Body of pancreas (tissue), 4 donors: ENCODE data around the gene ZNF519. TPM values are rescaled to one million over a fixed set of nuclear protein-coding genes. Genes with fewer than 3 reads are reported as not detected.

Experiments
- ATAC-seq: fragments of 150-250 bp; one replicate; pipeline ENCODE4 v1.9.1; 2016
- DNase-seq, 4 donors: peaks; one replicate each; pipeline ENCODE4 v3.0.0-alpha.2; 2019
- H3K27ac ChIP-seq, 4 donors: fragments of 200-600 bp; sonication (generic); 1 replicate in 3 of 4; 2 replicates in 1 of 4; pipeline versions ENCODE4 v1.5.1 to v1.6.1; 2016 to 2019; ENCODE audit warnings: mild to moderate bottlenecking in 1 of 4, mixed read lengths in 1 of 4, moderate library complexity in 1 of 4
- H3K27me3 ChIP-seq, 2 donors: fragments of 200-600 bp; sonication (generic); one replicate each; pipeline ENCODE4 v1.6.0; 2016; ENCODE audit warnings: mild to moderate bottlenecking in 1 of 2
- H3K36me3 ChIP-seq, 2 donors: fragments of 200-600 bp; sonication (generic); replicated peaks in 1 of 2; 2 replicates each; pipeline ENCODE4 v1.5.1; 2016; ENCODE audit warnings: low read depth in 2 of 2; ENCODE audit not compliant: insufficient read depth in 1 of 2
- H3K4me1 ChIP-seq: fragments of 200-600 bp; sonication (generic); one replicate; pipeline ENCODE4 v1.6.0; 2016
- H3K4me3 ChIP-seq, 2 donors: fragments of 200-600 bp; sonication (generic); 1 replicate in 1 of 2; 2 replicates in 1 of 2; pipeline ENCODE4 v1.5.1; 2016 to 2019
- H3K9me3 ChIP-seq, 3 donors: fragments of 200-600 bp; sonication (generic); 1 replicate in 2 of 3; 2 replicates in 1 of 3; pipeline ENCODE4 v1.5.1; 2016
- POLR2A ChIP-seq, 3 donors: fragments of 450-650 bp; IDR thresholded peaks; one replicate each; pipeline ENCODE4 v1.6.1; 2016; ENCODE audit warnings: antibody characterized with exemption in 3 of 3, mild to moderate bottlenecking in 2 of 3
- WGBS, 2 donors: methylation state at CpG; one replicate each; pipeline ENCODE4 v1.1.5; 2017; 5-methylcytosine and 5-hydroxymethylcytosine counted together
- intact Hi-C: fragments of 100-400 bp; cut with DNase I; formaldehyde crosslinking; loops from one replicate; pipeline ENCODE4 v1.15.1; 2023
- total RNA-seq, 2 donors: library from RNA; depleted of rRNA; stranded (reverse); fragments of >200 nt; gene quantifications; one replicate each; pipeline ENCODE4 v1.1.0, GENCODE V29; 2016
- TF ChIP-seq, protein P1 (sequence below), 7 experiments: fragments of 450-650 bp in 4 of 7; fragments of 200-600 bp in 3 of 7; sonication (generic) in 3 of 7; IDR thresholded peaks; one replicate each; pipeline ENCODE4 v1.5.1; 2016 to 2019; ENCODE audit warnings: antibody characterized with exemption in 7 of 7

The ZNF519 gene
- total RNA-seq, 2 donors from 2014 or later = 3.9 to 14.5 TPM

DNA sequence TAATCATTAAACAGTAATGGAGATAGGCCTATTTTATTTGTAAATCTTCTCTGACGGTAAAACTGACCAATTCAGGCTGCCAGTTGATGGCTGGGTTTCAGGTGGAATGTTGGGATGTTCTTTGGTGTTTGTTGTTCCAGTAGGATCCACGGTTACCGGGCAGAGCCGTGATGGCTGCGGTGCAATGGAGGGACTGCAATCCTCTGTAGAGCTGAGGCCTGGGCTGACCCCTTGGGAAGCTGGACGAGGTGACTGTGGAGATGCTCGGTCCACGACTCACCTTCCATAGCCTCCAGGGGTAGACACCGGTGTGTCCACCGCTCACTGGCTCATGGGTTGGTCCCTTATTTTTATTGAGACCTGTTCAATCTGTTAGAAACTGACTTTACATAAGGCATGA lies 42.5 kb downstream of the ZNF519 start:
- ATAC-seq (no peak), DNase-seq (no peak)
- Histone ChIP-seq H3K4me3 (no peak overlapping the region), H3K4me1 (no peaks in the 10 kb centered on the region), H3K9me3 (no peaks in the 10 kb centered on the region), H3K27ac (no peak overlapping the region), H3K36me3 (no peaks in the 10 kb centered on the region), H3K27me3 (no peaks in the 10 kb centered on the region)
- 78 to 80% methylated on average over 10 of the region's 10 CpGs for whole genome bisulfite sequencing, 2 donors
- intact Hi-C loops = loop anchor here (10.0 kb wide), 1 partner anchor 265 kb away; the partner anchor contains the start of gene MC5R
- no peak for TF ChIP-seq POLR2A (IDR thresholded peaks at IDR 0.05)
- TF ChIP-seq, protein P1, sequence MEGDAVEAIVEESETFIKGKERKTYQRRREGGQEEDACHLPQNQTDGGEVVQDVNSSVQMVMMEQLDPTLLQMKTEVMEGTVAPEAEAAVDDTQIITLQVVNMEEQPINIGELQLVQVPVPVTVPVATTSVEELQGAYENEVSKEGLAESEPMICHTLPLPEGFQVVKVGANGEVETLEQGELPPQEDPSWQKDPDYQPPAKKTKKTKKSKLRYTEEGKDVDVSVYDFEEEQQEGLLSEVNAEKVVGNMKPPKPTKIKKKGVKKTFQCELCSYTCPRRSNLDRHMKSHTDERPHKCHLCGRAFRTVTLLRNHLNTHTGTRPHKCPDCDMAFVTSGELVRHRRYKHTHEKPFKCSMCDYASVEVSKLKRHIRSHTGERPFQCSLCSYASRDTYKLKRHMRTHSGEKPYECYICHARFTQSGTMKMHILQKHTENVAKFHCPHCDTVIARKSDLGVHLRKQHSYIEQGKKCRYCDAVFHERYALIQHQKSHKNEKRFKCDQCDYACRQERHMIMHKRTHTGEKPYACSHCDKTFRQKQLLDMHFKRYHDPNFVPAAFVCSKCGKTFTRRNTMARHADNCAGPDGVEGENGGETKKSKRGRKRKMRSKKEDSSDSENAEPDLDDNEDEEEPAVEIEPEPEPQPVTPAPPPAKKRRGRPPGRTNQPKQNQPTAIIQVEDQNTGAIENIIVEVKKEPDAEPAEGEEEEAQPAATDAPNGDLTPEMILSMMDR (IDR thresholded peaks at IDR 0.05) = no peak

DNA sequence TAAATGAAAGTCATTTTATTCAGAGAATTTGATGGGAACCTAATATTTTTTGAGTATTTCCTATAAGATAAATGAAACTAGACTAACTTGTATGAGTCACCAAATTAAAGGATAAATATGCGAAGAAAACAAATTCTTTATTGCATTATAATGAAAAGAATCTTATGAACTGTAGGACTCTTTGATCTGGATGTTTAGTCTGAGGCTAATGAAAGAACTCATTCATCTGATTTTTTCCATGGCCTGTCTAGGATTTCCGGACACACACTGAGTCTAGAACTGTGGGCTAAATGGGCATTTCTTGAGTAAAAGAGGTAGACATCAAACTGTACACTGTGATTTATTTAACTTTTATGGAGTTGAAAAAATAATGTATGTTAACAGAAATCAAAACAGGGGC lies 43.0 kb downstream of the ZNF519 start:
- WGBS, 2 donors = 79 to 84% methylated on average over 2 of the region's 2 CpGs
- intact Hi-C loops = no loop called here

DNA sequence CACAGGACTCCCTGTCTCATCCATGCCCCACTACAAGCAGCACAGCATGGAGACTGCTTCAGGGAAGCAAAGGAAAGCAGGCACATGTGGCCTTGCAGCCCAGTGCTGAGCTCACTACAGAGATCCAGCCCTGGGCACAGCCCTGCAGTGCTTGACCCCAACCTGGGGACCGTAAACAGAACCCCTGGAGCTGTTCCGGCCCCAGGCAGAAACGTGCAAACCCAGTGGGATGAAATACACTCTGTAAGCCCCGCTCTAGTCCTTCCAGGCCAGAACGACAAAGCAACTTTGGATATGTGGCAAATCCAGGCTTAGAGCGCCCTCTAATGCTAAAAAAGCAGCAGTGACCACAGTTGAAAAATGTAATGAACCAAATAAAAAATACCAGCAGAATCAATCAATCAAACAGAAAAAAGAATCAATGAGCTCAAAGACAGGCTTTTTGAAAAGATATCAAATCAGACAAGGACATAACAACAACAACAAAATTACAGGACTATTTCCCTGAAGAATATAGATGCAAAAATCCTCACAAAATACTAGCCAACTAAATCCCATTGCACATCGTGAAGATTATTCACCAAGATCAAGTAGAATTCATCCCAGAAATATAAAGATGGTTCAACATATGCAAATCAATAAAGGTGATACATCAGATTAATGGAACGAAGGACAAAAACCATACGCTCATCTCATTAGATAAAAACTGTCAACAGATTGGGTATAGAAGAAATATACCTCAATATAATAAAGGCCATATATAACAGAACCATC lies 45.6 kb downstream of the ZNF519 start:
- no peak overlapping the region for H3K4me3 ChIP-seq
- no peak overlapping the region for H3K27ac ChIP-seq
- TF ChIP-seq POLR2A (IDR thresholded peaks at IDR 0.05) = no peak
- TF ChIP-seq, protein P1 (IDR thresholded peaks at IDR 0.05) = peak; percentile 15 to 78 (median 48)
- DNase-seq = peak in 1 of 4 donors; percentile 17
- 23 to 27% methylated on average over 9 of the region's 9 CpGs for WGBS, 2 donors
- ATAC-seq = no peak
- H3K4me1 ChIP-seq = no peaks in the 10 kb centered on the region
- H3K9me3 ChIP-seq = no peaks in the 10 kb centered on the region
- no peaks in the 10 kb centered on the region for H3K27me3 ChIP-seq
- intact Hi-C loops = no loop called here
- H3K36me3 ChIP-seq = no peaks in the 10 kb centered on the region

More for the DNA sequence above, 43.0 kb downstream of the ZNF519 start:
- Histone ChIP-seq H3K27me3 (no peaks in the 10 kb centered on the region), H3K36me3 (no peaks in the 10 kb centered on the region), H3K9me3 (no peaks in the 10 kb centered on the region), H3K4me3 (no peak overlapping the region), H3K4me1 (no peaks in the 10 kb centered on the region), H3K27ac (no peak overlapping the region)
- DNase-seq (no peak), ATAC-seq (no peak)
- TF ChIP-seq, protein P1 (IDR thresholded peaks at IDR 0.05) = no peak
- TF ChIP-seq POLR2A (IDR thresholded peaks at IDR 0.05) = no peak

DNA sequence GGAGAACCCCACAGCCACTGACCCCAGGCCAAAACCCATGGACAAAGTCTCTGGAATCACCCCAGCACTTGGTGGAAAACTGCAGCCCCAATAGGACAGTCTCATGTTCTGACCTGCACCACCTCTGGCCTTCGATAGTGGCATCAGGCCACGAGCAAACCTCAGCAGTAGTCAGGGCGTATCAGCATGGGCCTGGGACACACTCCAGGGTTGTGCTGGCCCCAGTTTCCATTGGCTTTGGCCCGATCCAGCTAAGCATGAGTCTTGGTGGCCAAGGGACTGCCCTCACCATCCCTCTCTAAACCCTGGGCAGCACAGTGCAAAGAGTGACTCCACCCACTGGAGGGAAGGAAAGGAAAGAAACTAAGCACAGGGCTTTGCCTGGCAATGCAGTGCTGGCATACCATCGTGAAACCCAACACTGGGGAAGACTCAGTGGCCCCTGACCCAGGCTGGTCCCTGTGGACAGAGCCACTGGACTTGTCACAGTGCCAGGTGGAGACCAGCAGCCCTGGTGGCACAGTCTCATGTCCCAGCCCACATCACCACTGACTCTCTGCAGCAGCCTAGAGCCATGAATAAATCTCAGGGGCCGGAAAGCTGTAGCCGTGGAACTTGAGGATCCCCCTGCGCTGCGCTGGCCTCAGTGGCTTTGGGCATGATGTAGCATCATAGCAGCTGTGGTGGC lies 46.3 kb downstream of the ZNF519 start:
- no peaks in the 10 kb centered on the region for H3K36me3 ChIP-seq
- H3K9me3 ChIP-seq = no peaks in the 10 kb centered on the region
- no peaks in the 10 kb centered on the region for H3K27me3 ChIP-seq
- WGBS, 2 donors = 83 to 85% methylated on average over 4 to 9 of the region's 9 CpGs
- TF ChIP-seq, protein P1 (IDR thresholded peaks at IDR 0.05) = no peak
- no peak for TF ChIP-seq POLR2A (IDR thresholded peaks at IDR 0.05)
- ATAC-seq (no peak), DNase-seq (no peak)
- H3K27ac ChIP-seq = no peak overlapping the region
- no peaks in the 10 kb centered on the region for H3K4me1 ChIP-seq
- no peak overlapping the region for H3K4me3 ChIP-seq
- intact Hi-C loops = no loop called here
